ENCODE data around the gene RAB9B. TPM values are rescaled to one million over a fixed set of nuclear protein-coding genes. Genes with fewer than 3 reads are reported as not detected.
"Not testable (repeated sequence)": the region's sequence is repeated elsewhere in the genome, so short reads cannot be mapped to it uniquely, and the experiment has no call there.

RAB9B gene
- polyA plus RNA-seq, 1 donor from 2014 or later = 50.6 TPM

GRCh38 chrX:103818842-103819619, 13.0 kb downstream of the RAB9B start:
- Histone ChIP-seq H3K9me2 (ENCODE audit: insufficient read depth, low read length) (no peaks in the 10 kb centered on the region), H4K20me1 (ENCODE audit: insufficient read depth) (no peaks in the 10 kb centered on the region), H3K9ac (ENCODE audit: low read length) (no peak overlapping the region), H3K4me2 (ENCODE audit: low read length) (no peak overlapping the region), H3K27ac (ENCODE audit: low read length) (peak overlapping the region; percentile 49), H3K79me2 (replicated peaks; ENCODE audit: insufficient read depth, low read length) (no peaks in the 10 kb centered on the region), H3F3A (ENCODE audit: insufficient read depth, low read length, poor library complexity, severe bottlenecking) (no peaks in the 10 kb centered on the region), H3K4me3 (ENCODE audit: low read length) (no peak overlapping the region), H3K36me3 (ENCODE audit: insufficient read depth, low read length) (no peaks in the 10 kb centered on the region), H2AFZ (ENCODE audit: low read depth, low read length) (no peak overlapping the region), H3K9me3 (ENCODE audit: low read length) (no peaks in the 10 kb centered on the region), H3K27me3 (ENCODE audit: insufficient read depth, low read depth, low read length) (no peaks in the 10 kb centered on the region)
- TF ChIP-seq REST (IDR thresholded peaks at IDR 0.05; ENCODE audit: borderline replicate concordance) = no peak
- TF ChIP-seq MXI1 (conservative IDR thresholded peaks at IDR 0.05; ENCODE audit: poor library complexity, severe bottlenecking) = no peak
- TF ChIP-seq RAD21 (conservative IDR thresholded peaks at IDR 0.05) = no peak
- TF ChIP-seq SMC3 (conservative IDR thresholded peaks at IDR 0.05; ENCODE audit: poor library complexity) = no peak
- no peak for TF ChIP-seq CTCF (IDR thresholded peaks at IDR 0.05; ENCODE audit: poor library complexity, severe bottlenecking)
- no peak for TF ChIP-seq EZH2 (IDR thresholded peaks at IDR 0.05; ENCODE audit: borderline replicate concordance, insufficient read depth, low read length, poor library complexity, severe bottlenecking)
- no peak for TF ChIP-seq TAF1 (IDR thresholded peaks at IDR 0.05; ENCODE audit: low read depth)
- no peak for TF ChIP-seq POLR2AphosphoS5 (IDR thresholded peaks at IDR 0.05)

- TF ChIP-seq MXI1 (conservative IDR thresholded peaks at IDR 0.05; ENCODE audit: poor library complexity, severe bottlenecking) (no peak), CTCF (IDR thresholded peaks at IDR 0.05; ENCODE audit: poor library complexity, severe bottlenecking) (peak; percentile 62), POLR2AphosphoS5 (IDR thresholded peaks at IDR 0.05) (no peak), EP300 (conservative IDR thresholded peaks at IDR 0.05; ENCODE audit: poor library complexity, severe bottlenecking) (no peak), TAF1 (IDR thresholded peaks at IDR 0.05; ENCODE audit: low read depth) (no peak), EZH2 (IDR thresholded peaks at IDR 0.05; ENCODE audit: borderline replicate concordance, insufficient read depth, low read length, poor library complexity, severe bottlenecking) (no peak), REST (IDR thresholded peaks at IDR 0.05; ENCODE audit: borderline replicate concordance) (no peak), SMC3 (conservative IDR thresholded peaks at IDR 0.05; ENCODE audit: poor library complexity) (peak; percentile 78), RAD21 (conservative IDR thresholded peaks at IDR 0.05) (peak; percentile 70)
Observed at GRCh38 chrX:103817502-103817901, 14.6 kb downstream of the RAB9B start.

GRCh38 chrX:103817101-103817500, 15.0 kb downstream of the RAB9B start:
- H3K4me2 ChIP-seq (ENCODE audit: low read length) = not testable (repeated sequence)

More at GRCh38 chrX:103817502-103817901, 14.6 kb downstream of the RAB9B start:
- Histone ChIP-seq H3K79me2 (replicated peaks; ENCODE audit: insufficient read depth, low read length) (no peaks in the 10 kb centered on the region), H3K9me3 (ENCODE audit: low read length) (no peaks in the 10 kb centered on the region), H2AFZ (ENCODE audit: low read depth, low read length) (no peak overlapping the region), H3K4me3 (ENCODE audit: low read length) (no peak overlapping the region), H3K9me2 (ENCODE audit: insufficient read depth, low read length) (no peaks in the 10 kb centered on the region), H3F3A (ENCODE audit: insufficient read depth, low read length, poor library complexity, severe bottlenecking) (no peaks in the 10 kb centered on the region), H4K20me1 (ENCODE audit: insufficient read depth) (no peaks in the 10 kb centered on the region), H3K36me3 (ENCODE audit: insufficient read depth, low read length) (no peaks in the 10 kb centered on the region), H3K27me3 (ENCODE audit: insufficient read depth, low read depth, low read length) (no peaks in the 10 kb centered on the region), H3K4me2 (ENCODE audit: low read length) (no peak overlapping the region), H3K27ac (ENCODE audit: low read length) (no peak overlapping the region), H3K9ac (ENCODE audit: low read length) (peak overlapping the region; percentile 38)

More at GRCh38 chrX:103817101-103817500, 15.0 kb downstream of the RAB9B start:
- not testable (repeated sequence) for H4K20me1 ChIP-seq (ENCODE audit: insufficient read depth); H3K27me3 ChIP-seq (ENCODE audit: insufficient read depth, low read depth, low read length); H2AFZ ChIP-seq (ENCODE audit: low read depth, low read length); H3F3A ChIP-seq (ENCODE audit: insufficient read depth, low read length, poor library complexity, severe bottlenecking); H3K27ac ChIP-seq (ENCODE audit: low read length); H3K4me3 ChIP-seq (ENCODE audit: low read length); H3K9me2 ChIP-seq (ENCODE audit: insufficient read depth, low read length); H3K36me3 ChIP-seq (ENCODE audit: insufficient read depth, low read length); H3K9ac ChIP-seq (ENCODE audit: low read length); H3K9me3 ChIP-seq (ENCODE audit: low read length); H3K79me2 ChIP-seq (replicated peaks; ENCODE audit: insufficient read depth, low read length)
